Gastrocnemius medialis (tissue), 4 donors: ENCODE measurements around the gene PRICKLE1. TPM values are rescaled to one million over a fixed set of nuclear protein-coding genes. Genes with fewer than 3 reads are reported as not detected.

Source experiments
- ATAC-seq, 2 donors: fragments of 150-250 bp; one replicate each; pipeline ENCODE4 v1.9.1; 2016
- DNase-seq, 2 donors: peaks; one replicate each; pipeline ENCODE4 v3.0.0-alpha.2; 2019
- H3K27ac ChIP-seq, 4 donors: fragments of 200-600 bp; sonication (generic); 1 replicate in 1 of 4; 2 replicates in 3 of 4; pipeline ENCODE4 v1.5.1; 2016 to 2018; ENCODE audit warnings: mild to moderate bottlenecking in 2 of 4, moderate library complexity in 1 of 4
- H3K27me3 ChIP-seq, 3 donors: fragments of 200-600 bp; sonication (generic) in 2 of 3; 1 replicate in 1 of 3; 2 replicates in 2 of 3; pipeline versions ENCODE4 v1.5.1 to v1.6.0; 2016 to 2019; ENCODE audit warnings: mild to moderate bottlenecking in 1 of 3, moderate library complexity in 1 of 3
- H3K36me3 ChIP-seq, 2 donors: fragments of 200-600 bp; sonication (generic) in 1 of 2; one replicate each; pipeline ENCODE4 v1.5.1; 2017 to 2018
- H3K4me1 ChIP-seq, 2 donors: fragments of 200-600 bp; sonication (generic) in 1 of 2; one replicate each; pipeline ENCODE4 v1.5.1; 2016 to 2017; ENCODE audit warnings: mild to moderate bottlenecking in 2 of 2
- H3K4me3 ChIP-seq, 4 donors: fragments of 200-600 bp; sonication (generic) in 3 of 4; 1 replicate in 1 of 4; 2 replicates in 3 of 4; pipeline ENCODE4 v1.5.1; 2016 to 2019; ENCODE audit warnings: mild to moderate bottlenecking in 2 of 4
- H3K9me3 ChIP-seq, 3 donors: fragments of 200-600 bp; sonication (generic) in 2 of 3; 1 replicate in 1 of 3; 2 replicates in 2 of 3; pipeline ENCODE4 v1.5.1; 2016 to 2019
- CTCF ChIP-seq, 5 experiments: fragments of 450-650 bp in 3 of 5; fragments of 200-600 bp in 2 of 5; sonication (generic) in 2 of 5; IDR thresholded peaks in 4 of 5; conservative IDR thresholded peaks in 1 of 5; 1 replicate in 4 of 5; 2 replicates in 1 of 5; pipeline ENCODE4 v1.5.1; 2016 to 2019; ENCODE audit warnings: antibody characterized with exemption in 5 of 5, mild to moderate bottlenecking in 3 of 5, moderate library complexity in 3 of 5
- POLR2A ChIP-seq, 2 donors: fragments of 450-650 bp; IDR thresholded peaks; one replicate each; pipeline ENCODE4 v1.6.1; 2017; ENCODE audit warnings: antibody characterized with exemption in 2 of 2, mild to moderate bottlenecking in 2 of 2, moderate library complexity in 2 of 2
- in situ Hi-C, 4 donors: fragments of 200-750 bp; cut with MboI; loops; one replicate each; pipeline versions ENCODE4 v1.15.0 to v1.8.0; 2017; ENCODE audit warnings: low sequenced_read_pairs in 4 of 4
- intact Hi-C: fragments of 100-400 bp; cut with DNase I; formaldehyde crosslinking; loops from one replicate; pipeline ENCODE4 v1.15.1; 2023; ENCODE audit warnings: low total_unique reads
- total RNA-seq, 4 donors: library from RNA; depleted of rRNA; stranded (reverse); fragments of >200 nt; gene quantifications; one replicate each; pipeline versions ENCODE4 v1.1.0 to v1.2.3, GENCODE V29; 2016

Gene PRICKLE1
- total RNA-seq, 4 donors from 2014 or later: 0.87 to 9.2 (median 3.6) TPM

GRCh38 chr12:42539696-42540095 is 49.9 kb downstream of the PRICKLE1 start:
- no peak for ATAC-seq
- in situ Hi-C loops: no loop called here
- Histone ChIP-seq H3K27me3 (no peaks in the 10 kb centered on the region), H3K27ac (no peak overlapping the region), H3K4me1 (no peaks in the 10 kb centered on the region), H3K4me3 (no peak overlapping the region), H3K9me3 (no peaks in the 10 kb centered on the region), H3K36me3 (no peaks in the 10 kb centered on the region)
- no peak for TF ChIP-seq CTCF (IDR thresholded peaks at IDR 0.05 in 4 of 5, conservative IDR thresholded peaks at IDR 0.05 in 1 of 5)
- TF ChIP-seq POLR2A (IDR thresholded peaks at IDR 0.05): no peak
- intact Hi-C loops: no loop called here
- no peak for DNase-seq

GRCh38 chr12:42538203-42538602 is 51.3 kb downstream of the PRICKLE1 start:
- TF ChIP-seq CTCF (IDR thresholded peaks at IDR 0.05 in 4 of 5, conservative IDR thresholded peaks at IDR 0.05 in 1 of 5) (no peak), POLR2A (IDR thresholded peaks at IDR 0.05) (no peak)
- in situ Hi-C loops: no loop called here

GRCh38 chr12:42534184-42534838 is 55.2 kb downstream of the PRICKLE1 start:
- no peaks in the 10 kb centered on the region for H3K36me3 ChIP-seq
- no peak overlapping the region for H3K4me3 ChIP-seq
- ATAC-seq (no peak), DNase-seq (no peak)
- in situ Hi-C loops: no loop called here
- no peaks in the 10 kb centered on the region for H3K27me3 ChIP-seq
- H3K4me1 ChIP-seq: no peaks in the 10 kb centered on the region
- H3K27ac ChIP-seq: no peak overlapping the region
- intact Hi-C loops: no loop called here
- H3K9me3 ChIP-seq: no peaks in the 10 kb centered on the region
- TF ChIP-seq CTCF (IDR thresholded peaks at IDR 0.05 in 4 of 5, conservative IDR thresholded peaks at IDR 0.05 in 1 of 5) (no peak), POLR2A (IDR thresholded peaks at IDR 0.05) (no peak)

More at GRCh38 chr12:42538203-42538602, 51.3 kb downstream of the PRICKLE1 start:
- Histone ChIP-seq H3K36me3 (no peaks in the 10 kb centered on the region), H3K27me3 (no peaks in the 10 kb centered on the region), H3K9me3 (no peaks in the 10 kb centered on the region), H3K27ac (no peak overlapping the region), H3K4me3 (no peak overlapping the region), H3K4me1 (no peaks in the 10 kb centered on the region)
- no peak for ATAC-seq
- intact Hi-C loops: no loop called here
- DNase-seq: no peak

- Histone ChIP-seq H3K27me3 (no peaks in the 10 kb centered on the region), H3K4me3 (no peak overlapping the region), H3K27ac (no peak overlapping the region), H3K36me3 (no peaks in the 10 kb centered on the region), H3K9me3 (no peaks in the 10 kb centered on the region), H3K4me1 (no peaks in the 10 kb centered on the region)
- in situ Hi-C loops: no loop called here
- intact Hi-C loops: no loop called here
- no peak for TF ChIP-seq POLR2A (IDR thresholded peaks at IDR 0.05)
- no peak for TF ChIP-seq CTCF (IDR thresholded peaks at IDR 0.05 in 4 of 5, conservative IDR thresholded peaks at IDR 0.05 in 1 of 5)
- DNase-seq (no peak), ATAC-seq (no peak)
These were observed 59.3 kb downstream of the PRICKLE1 start for GRCh38 chr12:42530284-42530683.

- no peaks in the 10 kb centered on the region for H3K36me3 ChIP-seq
- ATAC-seq (no peak), DNase-seq (no peak)
- intact Hi-C loops (no loop called here), in situ Hi-C loops (no loop called here)
- no peak overlapping the region for H3K4me3 ChIP-seq
- H3K27me3 ChIP-seq: no peaks in the 10 kb centered on the region
- TF ChIP-seq CTCF (IDR thresholded peaks at IDR 0.05 in 4 of 5, conservative IDR thresholded peaks at IDR 0.05 in 1 of 5) (no peak), POLR2A (IDR thresholded peaks at IDR 0.05) (no peak)
- H3K9me3 ChIP-seq: no peaks in the 10 kb centered on the region
- no peak overlapping the region for H3K27ac ChIP-seq
- no peaks in the 10 kb centered on the region for H3K4me1 ChIP-seq
These were observed 64.1 kb downstream of the PRICKLE1 start for GRCh38 chr12:42525444-42525843.
